Measurements from ENCODE around the gene TMEM239.
"Not testable (repeated sequence)": the region's sequence is repeated elsewhere in the genome, so short reads cannot be mapped to it uniquely, and the experiment has no call there.

The TMEM239 gene

GRCh38 chr20:2820896-2821869 lies 5.0 kb downstream of the TMEM239 start:
- no peak for DNase-seq

- no peak for DNase-seq
Measured at GRCh38 chr20:2822073-2822472, 5.9 kb downstream of the TMEM239 start.

- DNase-seq: no peak
Measured at GRCh38 chr20:2825761-2826160, 9.6 kb downstream of the TMEM239 start.

- DNase-seq: no peak
Measured at GRCh38 chr20:2826655-2827054, 10.5 kb downstream of the TMEM239 start.

- no peak for DNase-seq
Measured at GRCh38 chr20:2829376-2829775, 13.2 kb downstream of the TMEM239 start.

GRCh38 chr20:2831206-2831605 lies 15.0 kb downstream of the TMEM239 start:
- not testable (repeated sequence) for DNase-seq

GRCh38 chr20:2833761-2834160 lies 17.6 kb downstream of the TMEM239 start:
- no peak for DNase-seq

GRCh38 chr20:2834401-2835110 lies 18.4 kb downstream of the TMEM239 start:
- no peak for DNase-seq

GRCh38 chr20:2835331-2835796 lies 19.2 kb downstream of the TMEM239 start:
- DNase-seq: no peak

GRCh38 chr20:2836035-2836434 lies 19.9 kb downstream of the TMEM239 start:
- DNase-seq: no peak

- no peak for DNase-seq
Measured at GRCh38 chr20:2837221-2837960, 21.2 kb downstream of the TMEM239 start.

- DNase-seq: peak; percentile 39
Measured at GRCh38 chr20:2838170-2838797, 22.1 kb downstream of the TMEM239 start.

- no peak for DNase-seq
Measured at GRCh38 chr20:2838847-2839671, 22.9 kb downstream of the TMEM239 start.

GRCh38 chr20:2839732-2840137 lies 23.6 kb downstream of the TMEM239 start:
- no peak for DNase-seq

GRCh38 chr20:2840138-2840966 lies 24.2 kb downstream of the TMEM239 start, which contains the start of the genes PCED1A and VPS16:
TSS of gene PCED1A (minus strand) at chr20:2840655. CDS start at chr20:2839912, 743 bp downstream.
TSS of gene VPS16 (plus strand) at chr20:2840745. CDS start at chr20:2840775, 30 bp downstream.
- peak; percentile 96 for DNase-seq

GRCh38 chr20:2840967-2841531 lies 24.9 kb downstream of the TMEM239 start:
- peak; percentile 85 for DNase-seq

- no peak for DNase-seq
Measured at GRCh38 chr20:2845607-2846006, 29.4 kb downstream of the TMEM239 start.

GRCh38 chr20:2846698-2847097 lies 30.5 kb downstream of the TMEM239 start:
- DNase-seq: peak; percentile 35

- peak; percentile 1 for DNase-seq
Measured at GRCh38 chr20:2847802-2848201, 31.6 kb downstream of the TMEM239 start.

GRCh38 chr20:2849529-2849928 lies 33.4 kb downstream of the TMEM239 start:
- peak; percentile 10 for DNase-seq
